Activated CD8-positive, alpha-beta T cell treated with anti-CD3 and anti-CD28 coated beads for 36 hours (primary cell): ENCODE measurements around the gene SLC17A2. TPM values are rescaled to one million over a fixed set of nuclear protein-coding genes. Genes with fewer than 3 reads are reported as not detected.

Experiments
- ATAC-seq: fragments of 200-7000 bp; cut with Tn5 transposase; one replicate; pipeline ENCODE4 v1.10.0; 2021; ENCODE audit warnings: mild to moderate bottlenecking, moderate library complexity
- CTCF ChIA-PET: fragments of 350-600 bp; sonication (Branson Sonifier 250); formaldehyde crosslinking; loops from one replicate; lab custom pipeline; 2021; ENCODE audit warnings: antibody characterized with exemption; lab: Charles Lee
- POLR2A ChIA-PET: fragments of 350-600 bp; sonication (Branson Sonifier 250); formaldehyde crosslinking; loops from one replicate; lab custom pipeline; 2021; ENCODE audit warnings: antibody characterized with exemption; lab: Charles Lee
- DNase-seq: peaks from one replicate; pipeline ENCODE4 v3.0.0-alpha.2; 2020
- H3K27ac Mint-ChIP-seq: one replicate; pipeline ENCODE4 v1.8.0; 2021; ENCODE audit warnings: mild to moderate bottlenecking, mixed read lengths
- H3K27me3 Mint-ChIP-seq: one replicate; pipeline ENCODE4 v1.8.0; 2021; ENCODE audit warnings: mixed read lengths
- H3K36me3 Mint-ChIP-seq: one replicate; pipeline ENCODE4 v1.8.0; 2021; ENCODE audit warnings: low read depth, mixed read lengths
- H3K4me1 Mint-ChIP-seq: one replicate; pipeline ENCODE4 v1.8.0; 2021; ENCODE audit warnings: low read depth, mixed read lengths
- H3K4me3 Mint-ChIP-seq: one replicate; pipeline ENCODE4 v1.8.0; 2021; ENCODE audit warnings: mild to moderate bottlenecking, moderate library complexity, mixed read lengths
- H3K9me3 Mint-ChIP-seq: one replicate; pipeline ENCODE4 v1.8.0; 2021; ENCODE audit warnings: mixed read lengths
- intact Hi-C: fragments of 100-400 bp; cut with micrococcal nuclease; formaldehyde crosslinking; loops from one replicate; pipeline ENCODE4 v1.10.0; 2022
- total RNA-seq, 2 experiments: library from RNA; stranded (reverse); gene quantifications; one replicate each; pipeline ENCODE4 v1.2.3, GENCODE V29; 2021
- TF ChIP-seq, protein P1 (sequence below): fragments of 200-600 bp; IDR thresholded peaks from one replicate; pipeline ENCODE4 v1.8.0; 2022; ENCODE audit warnings: antibody characterized with exemption, mild to moderate bottlenecking

Gene SLC17A2
- total RNA-seq, 2 experiments from 2014 or later = not detected

DNA sequence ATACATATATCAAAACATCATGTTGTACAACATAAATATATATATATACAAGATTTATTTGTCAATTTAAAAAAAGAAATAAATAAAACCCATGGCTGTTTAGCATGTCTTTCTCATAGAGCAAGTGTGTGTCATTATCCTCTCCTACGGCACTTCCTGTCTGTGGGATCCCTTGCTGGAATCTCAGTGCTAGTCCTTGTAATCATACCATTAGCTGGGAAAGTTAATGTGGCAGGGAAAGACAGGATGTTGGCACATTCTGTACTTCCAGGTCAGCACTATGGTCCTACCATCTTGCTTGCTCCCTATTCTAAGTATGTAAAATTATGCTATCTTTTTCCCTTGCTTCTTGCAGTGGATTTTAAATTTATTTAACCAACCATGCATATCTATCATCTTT lies 47.0 kb downstream of the SLC17A2 start:
- POLR2A ChIA-PET = no interaction called here

DNA sequence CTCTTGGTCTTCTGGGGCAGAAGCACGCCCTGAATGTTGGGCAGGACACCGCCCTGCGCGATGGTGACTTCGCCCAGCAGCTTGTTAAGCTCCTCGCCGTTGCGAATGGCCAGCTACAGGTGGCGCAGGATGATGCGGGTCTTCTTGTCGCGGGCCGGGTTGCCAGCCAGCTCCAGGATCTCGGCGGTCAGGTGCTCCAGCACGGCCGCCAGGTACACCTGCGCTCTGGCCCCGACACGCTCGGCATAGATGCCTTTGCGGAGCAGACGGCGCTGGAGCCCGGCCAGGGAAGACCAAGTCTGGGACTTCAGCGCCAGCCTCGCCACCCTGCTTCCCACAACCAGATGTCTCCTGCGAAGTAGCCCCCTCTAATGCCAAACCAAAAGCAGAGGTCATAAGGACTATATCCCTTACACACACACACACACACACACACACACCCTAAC lies 48.4 kb downstream of the SLC17A2 start:
- TF ChIP-seq, protein P1, sequence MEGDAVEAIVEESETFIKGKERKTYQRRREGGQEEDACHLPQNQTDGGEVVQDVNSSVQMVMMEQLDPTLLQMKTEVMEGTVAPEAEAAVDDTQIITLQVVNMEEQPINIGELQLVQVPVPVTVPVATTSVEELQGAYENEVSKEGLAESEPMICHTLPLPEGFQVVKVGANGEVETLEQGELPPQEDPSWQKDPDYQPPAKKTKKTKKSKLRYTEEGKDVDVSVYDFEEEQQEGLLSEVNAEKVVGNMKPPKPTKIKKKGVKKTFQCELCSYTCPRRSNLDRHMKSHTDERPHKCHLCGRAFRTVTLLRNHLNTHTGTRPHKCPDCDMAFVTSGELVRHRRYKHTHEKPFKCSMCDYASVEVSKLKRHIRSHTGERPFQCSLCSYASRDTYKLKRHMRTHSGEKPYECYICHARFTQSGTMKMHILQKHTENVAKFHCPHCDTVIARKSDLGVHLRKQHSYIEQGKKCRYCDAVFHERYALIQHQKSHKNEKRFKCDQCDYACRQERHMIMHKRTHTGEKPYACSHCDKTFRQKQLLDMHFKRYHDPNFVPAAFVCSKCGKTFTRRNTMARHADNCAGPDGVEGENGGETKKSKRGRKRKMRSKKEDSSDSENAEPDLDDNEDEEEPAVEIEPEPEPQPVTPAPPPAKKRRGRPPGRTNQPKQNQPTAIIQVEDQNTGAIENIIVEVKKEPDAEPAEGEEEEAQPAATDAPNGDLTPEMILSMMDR = peak; percentile 45
- intact Hi-C loops = loop anchor here (10.0 kb wide), 1 partner anchor 123 kb away; no protein-coding TSS in a partner anchor
- Mint-ChIP-seq H3K9me3 (no peaks in the 10 kb centered on the region), H3K27ac (peak overlapping the region; percentile 23), H3K27me3 (peaks cover 3% of the 10 kb centered on the region), H3K4me1 (peaks cover 3% of the 10 kb centered on the region), H3K36me3 (no peaks in the 10 kb centered on the region), H3K4me3 (peak overlapping the region; percentile 70)
- DNase-seq = peak; percentile 53
- POLR2A ChIA-PET = no interaction called here
- CTCF ChIA-PET = interaction anchor here (0.6 to 2.2 kb wide), 28 partner anchors 9 to 284 kb away, joined by 3 to 15 read pairs (median 4); partner anchors contain the start of gene SLC17A3
- ATAC-seq = peak; percentile 92

More for the DNA sequence above, 47.0 kb downstream of the SLC17A2 start:
- DNase-seq (no peak), ATAC-seq (no peak)
- TF ChIP-seq, protein P1 = no peak
- Mint-ChIP-seq H3K36me3 (no peaks in the 10 kb centered on the region), H3K9me3 (no peaks in the 10 kb centered on the region), H3K27ac (no peak overlapping the region), H3K27me3 (peaks cover 1% of the 10 kb centered on the region), H3K4me3 (no peak overlapping the region), H3K4me1 (peaks cover 3% of the 10 kb centered on the region)
- CTCF ChIA-PET = interaction anchor here (1.3 to 1.5 kb wide), 2 partner anchors 10 to 22 kb away, joined by 3 to 4 read pairs; no protein-coding TSS in a partner anchor
- intact Hi-C loops = loop anchor here (10.0 kb wide), 1 partner anchor 121 kb away; no protein-coding TSS in a partner anchor

DNA sequence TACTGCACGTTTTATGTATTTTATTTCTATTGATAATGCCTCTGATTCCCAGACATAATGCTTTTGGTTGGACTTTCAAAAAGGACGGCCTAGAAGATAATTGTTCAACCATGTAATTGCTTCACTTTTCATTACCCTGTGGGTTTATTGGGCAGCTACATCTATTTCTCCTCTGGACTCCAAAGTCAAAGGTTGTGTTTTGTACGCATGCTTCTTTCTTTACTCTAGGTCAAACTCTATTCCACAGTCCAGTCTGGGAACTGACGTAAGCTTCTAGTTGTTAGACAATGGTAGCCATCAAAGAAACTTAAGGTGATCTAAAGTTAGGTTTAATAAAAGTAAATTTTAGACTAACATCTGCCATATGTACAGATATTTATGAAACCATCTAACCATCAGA lies 49.9 kb downstream of the SLC17A2 start:
- intact Hi-C loops = loop anchor here (10.0 kb wide), 1 partner anchor 124 kb away; no protein-coding TSS in a partner anchor
- Mint-ChIP-seq H3K27me3 (peaks cover 1% of the 10 kb centered on the region), H3K4me3 (no peak overlapping the region), H3K9me3 (no peaks in the 10 kb centered on the region), H3K36me3 (no peaks in the 10 kb centered on the region), H3K4me1 (peaks cover 4% of the 10 kb centered on the region), H3K27ac (no peak overlapping the region)
- TF ChIP-seq, protein P1 = no peak
- DNase-seq (no peak), ATAC-seq (no peak)
- CTCF ChIA-PET = interaction anchor here (1.5 kb wide), 1 partner anchor 13 kb away, joined by 4 read pairs; no protein-coding TSS in a partner anchor
- POLR2A ChIA-PET = interaction anchor here (0.6 kb wide), 1 partner anchor 653 kb away, joined by 3 read pairs; no protein-coding TSS in a partner anchor

DNA sequence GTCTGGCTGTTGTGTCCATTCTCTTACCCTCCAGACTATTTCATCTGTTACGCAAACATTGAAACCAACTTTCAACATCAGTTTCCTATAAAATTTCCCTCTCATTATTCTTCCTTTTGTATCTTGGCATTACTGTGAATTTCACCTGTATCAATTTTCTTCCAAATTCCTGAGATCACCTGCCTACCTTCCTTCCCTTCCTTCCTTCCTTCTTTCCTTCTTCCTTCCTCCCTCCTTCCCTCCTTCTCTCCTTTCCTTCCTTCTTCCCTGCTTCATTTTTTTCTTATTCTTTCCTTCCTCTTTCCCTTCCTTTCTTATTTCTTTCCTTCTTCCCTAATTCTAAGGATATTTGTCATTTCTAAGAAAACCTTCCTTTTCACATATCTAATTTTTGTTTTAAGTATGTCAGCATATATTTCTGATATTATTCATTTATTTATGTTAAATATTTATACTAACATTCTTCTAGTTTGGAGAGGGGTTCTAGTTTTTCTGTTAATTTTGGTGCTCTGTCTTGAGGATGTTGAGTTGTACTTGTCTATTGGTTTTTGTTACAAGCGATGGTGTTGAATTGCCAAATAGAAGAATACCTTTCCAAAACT lies 51.7 kb downstream of the SLC17A2 start:
- Mint-ChIP-seq H3K4me1 (peaks cover 14% of the 10 kb centered on the region), H3K9me3 (no peaks in the 10 kb centered on the region), H3K27ac (no peak overlapping the region), H3K36me3 (no peaks in the 10 kb centered on the region), H3K27me3 (peaks cover 1% of the 10 kb centered on the region), H3K4me3 (no peak overlapping the region)
- ChIA-PET CTCF (interaction anchor here (1.2 to 1.5 kb wide), 2 partner anchors 11 to 119 kb away, joined by 3 to 4 read pairs; no protein-coding TSS in a partner anchor), POLR2A (no interaction called here)
- DNase-seq (no peak), ATAC-seq (no peak)
- intact Hi-C loops = no loop called here
- TF ChIP-seq, protein P1 = no peak
